GM10266 (cell line): ENCODE data around the gene STK32A.

Experiments
- DNase-seq: peaks from one replicate; pipeline ENCODE4 v3.0.0; 2012; ENCODE audit errors: extremely low spot score
- TF ChIP-seq, protein P1 (sequence below): IDR thresholded peaks from 2 replicates; pipeline ENCODE4 v1.5.1; 2012; ENCODE audit warnings: mild to moderate bottlenecking, low read depth; ENCODE audit not compliant: control insufficient read depth, insufficient read depth; ENCODE audit errors: missing control alignments

Gene STK32A

GRCh38 chr5:147375151-147375550 is 140.3 kb downstream of the STK32A start:
- TF ChIP-seq, protein P1, sequence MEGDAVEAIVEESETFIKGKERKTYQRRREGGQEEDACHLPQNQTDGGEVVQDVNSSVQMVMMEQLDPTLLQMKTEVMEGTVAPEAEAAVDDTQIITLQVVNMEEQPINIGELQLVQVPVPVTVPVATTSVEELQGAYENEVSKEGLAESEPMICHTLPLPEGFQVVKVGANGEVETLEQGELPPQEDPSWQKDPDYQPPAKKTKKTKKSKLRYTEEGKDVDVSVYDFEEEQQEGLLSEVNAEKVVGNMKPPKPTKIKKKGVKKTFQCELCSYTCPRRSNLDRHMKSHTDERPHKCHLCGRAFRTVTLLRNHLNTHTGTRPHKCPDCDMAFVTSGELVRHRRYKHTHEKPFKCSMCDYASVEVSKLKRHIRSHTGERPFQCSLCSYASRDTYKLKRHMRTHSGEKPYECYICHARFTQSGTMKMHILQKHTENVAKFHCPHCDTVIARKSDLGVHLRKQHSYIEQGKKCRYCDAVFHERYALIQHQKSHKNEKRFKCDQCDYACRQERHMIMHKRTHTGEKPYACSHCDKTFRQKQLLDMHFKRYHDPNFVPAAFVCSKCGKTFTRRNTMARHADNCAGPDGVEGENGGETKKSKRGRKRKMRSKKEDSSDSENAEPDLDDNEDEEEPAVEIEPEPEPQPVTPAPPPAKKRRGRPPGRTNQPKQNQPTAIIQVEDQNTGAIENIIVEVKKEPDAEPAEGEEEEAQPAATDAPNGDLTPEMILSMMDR: no peak

GRCh38 chr5:147377682-147378081 is 142.9 kb downstream of the STK32A start:
- TF ChIP-seq, protein P1: no peak
- no peak for DNase-seq

More at GRCh38 chr5:147375151-147375550, 140.3 kb downstream of the STK32A start:
- DNase-seq: no peak

DNA sequence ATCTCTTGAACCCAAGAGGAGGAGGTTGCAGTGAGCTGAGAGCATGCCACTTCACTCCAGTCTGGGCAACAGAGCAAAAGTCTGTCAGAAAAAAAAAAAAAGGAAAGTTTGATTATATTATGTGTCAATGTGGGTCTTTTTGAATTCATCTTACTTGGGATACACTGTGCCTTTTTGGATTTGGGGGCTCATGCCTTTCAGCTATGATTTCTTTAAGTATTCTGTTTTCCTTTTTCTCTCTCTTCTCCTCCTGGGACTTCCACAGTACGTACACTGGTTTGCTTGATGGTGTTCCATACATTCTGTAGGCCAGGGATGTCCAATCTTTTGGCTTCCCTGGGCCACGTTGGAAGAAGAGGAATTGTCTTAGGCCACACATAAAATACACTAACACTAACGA is 146.7 kb downstream of the STK32A start:
- TF ChIP-seq, protein P1: no peak
- no peak for DNase-seq

DNA sequence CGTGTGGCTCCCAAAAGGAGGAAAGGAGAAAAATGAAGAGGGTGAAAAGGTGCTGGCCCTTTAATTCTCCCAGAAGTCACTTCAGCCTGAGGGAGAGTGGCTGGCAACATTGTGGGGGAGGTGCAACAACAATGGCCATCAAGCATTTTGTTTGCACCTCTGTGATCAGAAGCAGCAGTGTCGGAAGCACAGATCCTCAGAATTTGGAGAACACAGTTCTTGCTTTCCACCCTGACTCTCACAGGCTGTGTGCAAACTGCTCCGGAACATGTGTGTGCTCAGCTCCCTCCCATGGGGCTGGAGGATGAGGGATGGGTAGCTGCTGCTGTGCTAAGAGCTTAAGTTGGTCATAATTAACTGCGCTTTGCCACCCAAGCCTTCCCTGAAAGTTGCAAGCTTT is 147.9 kb downstream of the STK32A start:
- no peak for DNase-seq

GRCh38 chr5:147384346-147385193 is 149.7 kb downstream of the STK32A start:
- DNase-seq: no peak
- TF ChIP-seq, protein P1: no peak

More for the DNA sequence above, 147.9 kb downstream of the STK32A start:
- TF ChIP-seq, protein P1: no peak

DNA sequence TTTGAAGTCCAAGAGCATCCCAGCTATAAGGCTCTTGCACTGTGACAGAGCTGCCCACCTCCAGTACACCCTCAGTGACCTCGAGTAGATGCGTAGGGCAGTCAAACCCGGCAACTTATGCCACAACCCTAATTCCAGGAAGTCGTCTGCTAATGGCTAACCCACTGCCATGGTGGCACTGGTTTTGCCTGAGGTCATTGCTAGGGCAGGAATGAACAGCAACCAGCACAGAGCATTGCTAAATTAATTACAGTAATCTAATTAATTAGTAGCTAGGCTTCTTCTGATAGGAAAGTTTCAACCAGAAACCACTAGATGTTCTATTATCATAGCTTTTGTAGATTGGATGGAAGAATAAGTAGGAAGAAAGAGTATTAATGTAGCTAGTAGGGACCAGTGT is 152.3 kb downstream of the STK32A start:
- TF ChIP-seq, protein P1: no peak
- no peak for DNase-seq
